SK-N-SH (cell line): ENCODE data around the gene EEF2K. TPM values are rescaled to one million over a fixed set of nuclear protein-coding genes. Genes with fewer than 3 reads are reported as not detected.

ENCODE experiments used
- CTCF ChIA-PET: fragments of 300-600, 350-600 bp; formaldehyde crosslinking; extraction: SDS; loops from one replicate; lab custom pipeline; 2021; lab: Yijun Ruan, JAX
- POLR2A ChIA-PET: fragments of 350-600 bp; sonication (Branson Sonifier 250); formaldehyde crosslinking; extraction: SDS; loops from one replicate; lab custom pipeline; 2020; ENCODE audit warnings: antibody characterized with exemption, inconsistent platforms; lab: Yijun Ruan, JAX
- DNase-seq: peaks from one replicate; pipeline ENCODE4 v3.0.0; 2012
- H2AFZ ChIP-seq: fragments of 200-600 bp; sonication (generic); 2 replicates; pipeline ENCODE4 v1.8.1; 2016; ENCODE audit warnings: antibody characterized with exemption, mild to moderate bottlenecking, low read depth
- H3F3A ChIP-seq: fragments of 200-600 bp; sonication (generic); replicated peaks from 2 replicates; pipeline ENCODE3; 2016; ENCODE audit warnings: antibody characterized with exemption, mild to moderate bottlenecking; ENCODE audit not compliant: insufficient read depth
- H3K27ac ChIP-seq, 2 experiments: fragments of 200-500 bp in 1 of 2; fragments of 200-600 bp in 1 of 2; sonication (Bioruptor generic) in 1 of 2; sonication (generic), shearing (Covaris generic) in 1 of 2; 2 replicates each; pipeline versions ENCODE4 v1.5.1 to v1.6.1; 2014 to 2016; ENCODE audit warnings: low read depth in 2 of 2, inconsistent platforms in 1 of 2, low read length in 1 of 2, mild to moderate bottlenecking in 1 of 2, mixed read lengths in 1 of 2
- H3K27me3 ChIP-seq: fragments of 200-600 bp; sonication (generic), shearing (Covaris generic); 2 replicates; pipeline ENCODE4 v1.6.1; 2016; ENCODE audit warnings: mixed run types; ENCODE audit not compliant: insufficient read depth
- H3K36me3 ChIP-seq, 2 experiments: fragments of 200-500 bp in 1 of 2; fragments of 200-600 bp in 1 of 2; sonication (Bioruptor generic) in 1 of 2; sonication (generic) in 1 of 2; replicated peaks in 1 of 2; 2 replicates each; pipeline versions ENCODE3 to v1.5.1; 2014 to 2016; ENCODE audit warnings: low read length in 1 of 2, mild to moderate bottlenecking in 1 of 2; ENCODE audit not compliant: insufficient read depth in 2 of 2, control insufficient read depth in 1 of 2
- H3K4me1 ChIP-seq, 2 experiments: fragments of 200-500 bp in 1 of 2; fragments of 200-600 bp in 1 of 2; sonication (Bioruptor generic) in 1 of 2; sonication (generic), shearing (Covaris generic) in 1 of 2; 2 replicates each; pipeline versions ENCODE4 v1.5.1 to v1.6.1; 2014 to 2016; ENCODE audit warnings: low read depth in 1 of 2, low read length in 1 of 2, mixed run types in 1 of 2; ENCODE audit not compliant: insufficient read depth in 2 of 2, control insufficient read depth in 1 of 2
- H3K4me2 ChIP-seq: fragments of 200-600 bp; sonication (generic), shearing (Covaris generic); 2 replicates; pipeline ENCODE4 v1.6.1; 2017; ENCODE audit warnings: mixed run types
- H3K4me3 ChIP-seq, 2 experiments: fragments of 200-500 bp in 1 of 2; fragments of 200-600 bp in 1 of 2; sonication (Bioruptor generic) in 1 of 2; sonication (generic), shearing (Covaris generic) in 1 of 2; 2 replicates each; pipeline versions ENCODE4 v1.5.1 to v1.8.1; 2014 to 2016; ENCODE audit warnings: low read depth in 2 of 2, inconsistent platforms in 1 of 2, low read length in 1 of 2, mild to moderate bottlenecking in 1 of 2, mixed read lengths in 1 of 2, moderate library complexity in 1 of 2
- H3K79me2 ChIP-seq: fragments of 200-600 bp; sonication (generic); 2 replicates; pipeline ENCODE4 v1.8.1; 2017; ENCODE audit warnings: mild to moderate bottlenecking; ENCODE audit not compliant: insufficient read depth
- H3K9ac ChIP-seq: fragments of 200-600 bp; sonication (generic); 2 replicates; pipeline ENCODE4 v1.6.1; 2017; ENCODE audit warnings: mixed run types
- H3K9me2 ChIP-seq: fragments of 200-600 bp; sonication (generic); 2 replicates; pipeline ENCODE4 v1.6.1; 2017; ENCODE audit warnings: mixed run types
- H3K9me3 ChIP-seq: fragments of 200-600 bp; sonication (generic); 2 replicates; pipeline ENCODE4 v1.6.1; 2017; ENCODE audit warnings: mixed run types, mild to moderate bottlenecking, moderate library complexity
- H4K20me1 ChIP-seq: fragments of 200-600 bp; sonication (generic); 2 replicates; pipeline ENCODE4 v1.6.1; 2017; ENCODE audit warnings: mild to moderate bottlenecking, mixed run types; ENCODE audit not compliant: insufficient read depth
- CTCF ChIP-seq: fragments of 200-600 bp; sonication (generic); IDR thresholded peaks from 2 replicates; pipeline ENCODE4 v1.6.1; 2017; ENCODE audit warnings: antibody characterized with exemption, mild to moderate bottlenecking, moderate library complexity
- EZH2phosphoT487 ChIP-seq: fragments of 200-600 bp; sonication (generic); IDR thresholded peaks from 2 replicates; pipeline ENCODE4 v1.6.1; 2017; ENCODE audit warnings: low read depth, mixed run types, mild to moderate bottlenecking, antibody characterized with exemption, moderate library complexity, borderline replicate concordance
- FOSL2 ChIP-seq: IDR thresholded peaks from 2 replicates; pipeline ENCODE4 v1.4.0; 2012; ENCODE audit warnings: low read depth, mild to moderate bottlenecking, moderate library complexity, borderline replicate concordance
- GABPA ChIP-seq: IDR thresholded peaks from 2 replicates; pipeline ENCODE4 v1.4.0; 2012; ENCODE audit warnings: low read depth, mild to moderate bottlenecking
- IRF3 ChIP-seq: fragments of 150-350 bp; IDR thresholded peaks from 2 replicates; pipeline ENCODE4 v1.6.1; 2016; ENCODE audit warnings: mild to moderate bottlenecking, low read depth, low read length
- JUND ChIP-seq: IDR thresholded peaks from 2 replicates; pipeline ENCODE4 v1.4.0; 2012
- MAX ChIP-seq: IDR thresholded peaks from 2 replicates; pipeline ENCODE4 v1.4.0; 2012; ENCODE audit warnings: low read depth
- MEF2A ChIP-seq: IDR thresholded peaks from 2 replicates; pipeline ENCODE4 v1.4.0; 2012; ENCODE audit warnings: low read depth, borderline replicate concordance
- MXI1 ChIP-seq: IDR thresholded peaks from 2 replicates; pipeline ENCODE4 v1.6.1; 2012; ENCODE audit warnings: mild to moderate bottlenecking, low read depth, low read length, improper control_type of control experiment
- POLR2AphosphoS5 ChIP-seq: IDR thresholded peaks from 2 replicates; pipeline ENCODE4 v1.6.1; 2012; ENCODE audit warnings: low read depth, low read length
- RAD21 ChIP-seq: IDR thresholded peaks from 2 replicates; pipeline ENCODE4 v1.6.1; 2012; ENCODE audit warnings: mild to moderate bottlenecking, low read length
- RCOR1 ChIP-seq: fragments of 150-350 bp; IDR thresholded peaks from 2 replicates; pipeline ENCODE4 v1.6.1; 2017; ENCODE audit warnings: antibody characterized with exemption, low read length
- RFX5 ChIP-seq: IDR thresholded peaks from 2 replicates; pipeline ENCODE4 v1.6.1; 2012; ENCODE audit warnings: mild to moderate bottlenecking, improper control_type of control experiment, low read length
- RXRA ChIP-seq: IDR thresholded peaks from 2 replicates; pipeline ENCODE4 v1.4.0; 2012; ENCODE audit warnings: low read depth, mild to moderate bottlenecking, borderline replicate concordance
- TAF1 ChIP-seq: IDR thresholded peaks from 2 replicates; pipeline ENCODE4 v1.6.1; 2012; ENCODE audit warnings: low read depth, mild to moderate bottlenecking, low read length, moderate library complexity, borderline replicate concordance
- TEAD4 ChIP-seq: IDR thresholded peaks from 2 replicates; pipeline ENCODE4 v1.4.0; 2012; ENCODE audit warnings: mild to moderate bottlenecking, borderline replicate concordance; ENCODE audit not compliant: insufficient read depth
- USF1 ChIP-seq: IDR thresholded peaks from 2 replicates; pipeline ENCODE4 v1.4.0; 2012; ENCODE audit warnings: low read depth, borderline replicate concordance
- USF2 ChIP-seq: fragments of 150-350 bp; IDR thresholded peaks from 2 replicates; pipeline ENCODE4 v1.6.1; 2017; ENCODE audit warnings: antibody characterized with exemption, low read length, low read depth, borderline replicate concordance
- YY1 ChIP-seq: IDR thresholded peaks from 2 replicates; pipeline ENCODE4 v1.4.0; 2012; ENCODE audit warnings: low read depth, mild to moderate bottlenecking
- ZBTB33 ChIP-seq: IDR thresholded peaks from 2 replicates; pipeline ENCODE4 v1.4.0; 2012; ENCODE audit warnings: low read depth, borderline replicate concordance
- WGBS: methylation state at CpG from one replicate; pipeline ENCODE4 v1.1.6; 2017; ENCODE audit warnings: low lambda C conversion rate; 5-methylcytosine and 5-hydroxymethylcytosine counted together
- polyA plus RNA-seq, 3 experiments: library from polyadenylated mRNA; depleted of rRNA; stranded (reverse); fragments of >200 nt; gene quantifications; 2 replicates each; pipeline ENCODE4 v1.2.3, GENCODE V29; 2012

EEF2K gene
- polyA plus RNA-seq, 1 of the 3 experiments (the other 2 are of a cell fraction): 8.0 TPM

- WGBS: 99% methylated on average over 10 of the region's 13 CpGs
- Histone ChIP-seq H3K9me2 (no peaks in the 10 kb centered on the region), H3K4me2 (no peak overlapping the region), H3F3A (peaks cover 17% of the 10 kb centered on the region), H3K36me3 (peaks cover 5 to 68% of the 10 kb centered on the region in 2 experiments), H3K9me3 (no peaks in the 10 kb centered on the region), H3K9ac (no peak overlapping the region), H3K79me2 (peaks cover 3% of the 10 kb centered on the region; the same call in 1 of the 2 replicates), H3K4me3 (no peak overlapping the region), H3K27me3 (no peaks in the 10 kb centered on the region), H3K4me1 (peaks cover 0 to 3% of the 10 kb centered on the region in 2 experiments; a peak in 1 of 4 replicates), H2AFZ (no peak overlapping the region), H3K27ac (no peak overlapping the region), H4K20me1 (no peaks in the 10 kb centered on the region)
- TF ChIP-seq JUND (no peak), RCOR1 (no peak), TEAD4 (no peak), RFX5 (no peak), POLR2AphosphoS5 (no peak), USF1 (no peak), RXRA (no peak), ZBTB33 (no peak), EZH2phosphoT487 (no peak), TAF1 (no peak)
- CTCF ChIA-PET: interaction anchor here (1.1 kb wide), 1 partner anchor 23 kb away, joined by 3 read pairs; no protein-coding TSS in a partner anchor
- no peak for DNase-seq
- POLR2A ChIA-PET: no interaction called here
Observed at GRCh38 chr16:22326771-22327445, 120.8 kb downstream of the EEF2K start.

- 97% methylated on average over 5 of the region's 6 CpGs for WGBS
- no peak overlapping the region for H3K4me3 ChIP-seq
- no peaks in the 10 kb centered on the region for H3K27me3 ChIP-seq
- no peaks in the 10 kb centered on the region for H3K9me2 ChIP-seq
- DNase-seq: no peak
- peaks cover 5 to 68% of the 10 kb centered on the region in 2 experiments for H3K36me3 ChIP-seq
- H3K4me2 ChIP-seq: no peak overlapping the region
- no peak overlapping the region for H2AFZ ChIP-seq
- no peak overlapping the region for H3K9ac ChIP-seq
- peaks cover 17% of the 10 kb centered on the region for H3F3A ChIP-seq
- no peaks in the 10 kb centered on the region for H3K9me3 ChIP-seq
- peaks cover 0 to 3% of the 10 kb centered on the region in 2 experiments; a peak in 1 of 4 replicates for H3K4me1 ChIP-seq
- no peak overlapping the region for H3K27ac ChIP-seq
- 0 out of 2 replicates have a peak, but pooled peaks cover 3% of the 10 kb centered on the region for H3K79me2 ChIP-seq
- H4K20me1 ChIP-seq: no peaks in the 10 kb centered on the region
- ChIA-PET POLR2A (no interaction called here), CTCF (no interaction called here)
- TF ChIP-seq IRF3 (no peak), USF1 (no peak), MAX (no peak), TAF1 (no peak), USF2 (no peak), FOSL2 (no peak), CTCF (no peak), MXI1 (no peak), RAD21 (no peak), GABPA (no peak), MEF2A (no peak), YY1 (no peak)
Observed at GRCh38 chr16:22327446-22327775, 121.3 kb downstream of the EEF2K start.
